GM19035 (cell line): ENCODE measurements around the gene CCNA2.

Experiments
- ATAC-seq: cut with Tn5 transposase; IDR thresholded peaks from one replicate; pipeline ENCODE4 v1.9.1; 2021; ENCODE audit not compliant: unreplicated experiment

Gene CCNA2

GRCh38 chr4:121806411-121806810 lies 17.3 kb downstream of the CCNA2 start:
- ATAC-seq = no peak

- ATAC-seq = no peak
Measured at GRCh38 chr4:121801715-121802075, 22.0 kb downstream of the CCNA2 start.

- ATAC-seq = peak; percentile 75
Measured at GRCh38 chr4:121800961-121801714, 22.5 kb downstream of the CCNA2 start, which contains the start of gene EXOSC9. TSS of gene EXOSC9 (plus strand) at chr4:121801323. CDS start at chr4:121801425, 102 bp downstream.

GRCh38 chr4:121800638-121800960 lies 23.1 kb downstream of the CCNA2 start:
- peak; percentile 32 for ATAC-seq

GRCh38 chr4:121799867-121800501 lies 23.7 kb downstream of the CCNA2 start:
- ATAC-seq = no peak

- ATAC-seq = no peak
Measured at GRCh38 chr4:121799208-121799823, 24.4 kb downstream of the CCNA2 start.

GRCh38 chr4:121796283-121796682 lies 27.4 kb downstream of the CCNA2 start:
- ATAC-seq = no peak

GRCh38 chr4:121794505-121795188 lies 29.0 kb downstream of the CCNA2 start:
- no peak for ATAC-seq

GRCh38 chr4:121792966-121793365 lies 30.7 kb downstream of the CCNA2 start:
- no peak for ATAC-seq

- no peak for ATAC-seq
Measured at GRCh38 chr4:121791481-121791880, 32.2 kb downstream of the CCNA2 start.

GRCh38 chr4:121790976-121791375 lies 32.7 kb downstream of the CCNA2 start:
- no peak for ATAC-seq

- ATAC-seq = no peak
Measured at GRCh38 chr4:121789960-121790829, 33.5 kb downstream of the CCNA2 start.

- no peak for ATAC-seq
Measured at GRCh38 chr4:121789455-121789854, 34.2 kb downstream of the CCNA2 start.

GRCh38 chr4:121788896-121789295 lies 34.8 kb downstream of the CCNA2 start:
- peak; percentile 94 for ATAC-seq

GRCh38 chr4:121786221-121786620 lies 37.5 kb downstream of the CCNA2 start:
- no peak for ATAC-seq

- no peak for ATAC-seq
Measured at GRCh38 chr4:121785479-121785878, 38.2 kb downstream of the CCNA2 start.

- no peak for ATAC-seq
Measured at GRCh38 chr4:121784975-121785374, 38.7 kb downstream of the CCNA2 start.

- no peak for ATAC-seq
Measured at GRCh38 chr4:121784401-121784800, 39.3 kb downstream of the CCNA2 start.

- no peak for ATAC-seq
Measured at GRCh38 chr4:121783210-121783609, 40.5 kb downstream of the CCNA2 start.

GRCh38 chr4:121778991-121779628 lies 44.6 kb downstream of the CCNA2 start:
- ATAC-seq = no peak
